GM12892 (cell line): Measurements from ENCODE around the gene SIAH3.

Experiments used
- DNase-seq: peaks from one replicate; pipeline ENCODE4 v3.0.0; 2011; ENCODE audit not compliant: insufficient read length
- FAIRE-seq: peaks from 2 replicates; lab custom pipeline; 2011; peaks lifted over from hg19 to GRCh38; lab: Jason Lieb, UNC
- POLR2A ChIP-seq: IDR thresholded peaks from 2 replicates; pipeline ENCODE4 v1.6.1; 2011; ENCODE audit warnings: low read depth, low read length, control low read depth
- POLR2AphosphoS5 ChIP-seq: IDR thresholded peaks from 2 replicates; pipeline ENCODE4 v1.6.1; 2011; ENCODE audit warnings: low read depth, low read length, control low read depth
- TAF1 ChIP-seq: IDR thresholded peaks from 2 replicates; pipeline ENCODE4 v1.6.1; 2011; ENCODE audit warnings: low read depth, mild to moderate bottlenecking, control low read depth, low read length, borderline replicate concordance

The SIAH3 gene

GRCh38 chr13:45833663-45834375, 17.7 kb downstream of the SIAH3 start:
- FAIRE-seq (no peak), DNase-seq (no peak)
- TF ChIP-seq TAF1 (no peak), POLR2AphosphoS5 (no peak), POLR2A (no peak)

GRCh38 chr13:45833242-45833641, 18.3 kb downstream of the SIAH3 start:
- TF ChIP-seq POLR2AphosphoS5 (no peak), POLR2A (no peak)
- no peak for FAIRE-seq
- DNase-seq = no peak

GRCh38 chr13:45831851-45832250, 19.7 kb downstream of the SIAH3 start:
- DNase-seq (no peak), FAIRE-seq (no peak)
- TF ChIP-seq POLR2A (no peak), POLR2AphosphoS5 (no peak), TAF1 (no peak)

GRCh38 chr13:45830121-45830520, 21.4 kb downstream of the SIAH3 start:
- FAIRE-seq (no peak), DNase-seq (no peak)
- no peak for TF ChIP-seq TAF1
- no peak for TF ChIP-seq POLR2A
- TF ChIP-seq POLR2AphosphoS5 = no peak

- FAIRE-seq (no peak), DNase-seq (no peak)
- TF ChIP-seq TAF1 (no peak), POLR2AphosphoS5 (no peak), POLR2A (no peak)
Observed at GRCh38 chr13:45828256-45828968, 23.1 kb downstream of the SIAH3 start.

GRCh38 chr13:45827318-45827717, 24.2 kb downstream of the SIAH3 start:
- DNase-seq (no peak), FAIRE-seq (no peak)
- TF ChIP-seq POLR2A (no peak), POLR2AphosphoS5 (no peak), TAF1 (no peak)

GRCh38 chr13:45826731-45827130, 24.8 kb downstream of the SIAH3 start:
- TF ChIP-seq POLR2AphosphoS5 = no peak
- FAIRE-seq (no peak), DNase-seq (no peak)

- TF ChIP-seq POLR2A (no peak), TAF1 (no peak), POLR2AphosphoS5 (no peak)
- FAIRE-seq (no peak), DNase-seq (no peak)
Observed at GRCh38 chr13:45825387-45825650, 26.2 kb downstream of the SIAH3 start.

- FAIRE-seq (no peak), DNase-seq (no peak)
- TF ChIP-seq POLR2AphosphoS5 (no peak), POLR2A (no peak), TAF1 (no peak)
Observed at GRCh38 chr13:45823583-45823982, 28.0 kb downstream of the SIAH3 start.

GRCh38 chr13:45821811-45822210, 29.7 kb downstream of the SIAH3 start:
- TF ChIP-seq POLR2A (no peak), TAF1 (no peak), POLR2AphosphoS5 (no peak)
- DNase-seq = no peak
- FAIRE-seq = no peak

GRCh38 chr13:45820106-45820838, 31.3 kb downstream of the SIAH3 start:
- DNase-seq (no peak), FAIRE-seq (no peak)
- TF ChIP-seq TAF1 (no peak), POLR2AphosphoS5 (no peak), POLR2A (no peak)

GRCh38 chr13:45817833-45818232, 33.7 kb downstream of the SIAH3 start:
- DNase-seq = no peak
- TF ChIP-seq POLR2AphosphoS5 (no peak), TAF1 (no peak), POLR2A (no peak)
- FAIRE-seq = no peak
